Fibroblast of villous mesenchyme (primary cell): ENCODE data around the gene CEP350. TPM values are rescaled to one million over a fixed set of nuclear protein-coding genes. Genes with fewer than 3 reads are reported as not detected.
"Not testable (repeated sequence)": the region's sequence is repeated elsewhere in the genome, so short reads cannot be mapped to it uniquely, and the experiment has no call there.

Experiments used
- DNase-seq: peaks from one replicate; pipeline ENCODE4 v3.0.0-alpha.2; 2010; ENCODE audit warnings: low read depth
- H3K4me3 ChIP-seq: 2 replicates; pipeline ENCODE4 v1.5.1; 2011; ENCODE audit warnings: low read depth, mild to moderate bottlenecking, low read length
- total RNA-seq: library from RNA; depleted of rRNA; stranded (reverse); fragments of >200 nt; gene quantifications from 2 replicates; pipeline ENCODE4 v1.2.3, GENCODE V29; 2012
- TF ChIP-seq, protein P1 (sequence below): IDR thresholded peaks from 2 replicates; pipeline ENCODE4 v1.5.1; 2012; ENCODE audit warnings: low read depth, mild to moderate bottlenecking, low read length; ENCODE audit not compliant: insufficient read depth

CEP350 gene
- total RNA-seq, 1 donor: 72.1 TPM

DNA sequence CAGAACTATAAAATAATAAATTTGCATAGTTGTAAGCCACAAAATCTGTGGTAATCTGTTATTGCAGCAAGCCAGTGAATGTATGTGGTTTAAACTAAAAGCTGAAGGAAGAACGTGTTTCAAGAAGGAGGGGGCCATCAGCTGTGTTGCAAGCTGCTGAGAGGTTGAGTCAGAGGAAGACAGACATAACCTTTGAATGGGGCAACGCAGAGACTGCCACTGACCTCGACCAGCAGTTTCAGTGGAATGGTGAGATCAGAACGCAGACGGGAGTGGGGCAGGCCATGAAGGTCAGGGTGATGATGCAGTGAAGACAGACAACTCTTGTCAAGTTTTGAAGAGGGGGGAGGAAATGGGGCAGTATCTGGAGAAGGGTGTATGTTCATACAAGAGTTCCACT is 176.9 kb downstream of the CEP350 start:
- TF ChIP-seq, protein P1, sequence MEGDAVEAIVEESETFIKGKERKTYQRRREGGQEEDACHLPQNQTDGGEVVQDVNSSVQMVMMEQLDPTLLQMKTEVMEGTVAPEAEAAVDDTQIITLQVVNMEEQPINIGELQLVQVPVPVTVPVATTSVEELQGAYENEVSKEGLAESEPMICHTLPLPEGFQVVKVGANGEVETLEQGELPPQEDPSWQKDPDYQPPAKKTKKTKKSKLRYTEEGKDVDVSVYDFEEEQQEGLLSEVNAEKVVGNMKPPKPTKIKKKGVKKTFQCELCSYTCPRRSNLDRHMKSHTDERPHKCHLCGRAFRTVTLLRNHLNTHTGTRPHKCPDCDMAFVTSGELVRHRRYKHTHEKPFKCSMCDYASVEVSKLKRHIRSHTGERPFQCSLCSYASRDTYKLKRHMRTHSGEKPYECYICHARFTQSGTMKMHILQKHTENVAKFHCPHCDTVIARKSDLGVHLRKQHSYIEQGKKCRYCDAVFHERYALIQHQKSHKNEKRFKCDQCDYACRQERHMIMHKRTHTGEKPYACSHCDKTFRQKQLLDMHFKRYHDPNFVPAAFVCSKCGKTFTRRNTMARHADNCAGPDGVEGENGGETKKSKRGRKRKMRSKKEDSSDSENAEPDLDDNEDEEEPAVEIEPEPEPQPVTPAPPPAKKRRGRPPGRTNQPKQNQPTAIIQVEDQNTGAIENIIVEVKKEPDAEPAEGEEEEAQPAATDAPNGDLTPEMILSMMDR: no peak
- peak; percentile 97 for DNase-seq
- no peak overlapping the region for H3K4me3 ChIP-seq

DNA sequence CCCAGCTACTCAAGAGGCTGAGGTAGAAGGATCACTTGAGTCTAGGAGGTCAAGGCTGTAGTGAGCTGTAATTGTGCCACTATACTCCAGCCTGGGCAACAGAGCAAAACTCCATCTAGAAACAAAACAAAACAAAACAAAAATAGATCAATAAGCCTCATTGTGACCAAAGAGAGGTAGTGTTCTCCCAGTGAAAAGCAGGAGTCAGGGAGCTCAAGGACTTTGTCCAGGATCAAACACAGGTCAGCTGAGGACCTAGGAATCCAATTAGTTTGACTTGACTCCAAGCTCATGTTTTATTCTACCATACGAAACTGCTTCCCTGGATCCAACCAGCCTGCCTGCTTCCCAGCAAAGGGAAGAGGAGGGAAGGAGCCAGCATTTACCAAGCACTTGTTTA is 178.6 kb downstream of the CEP350 start:
- no peak for DNase-seq
- no peak overlapping the region for H3K4me3 ChIP-seq
- TF ChIP-seq, protein P1: no peak

- not testable (repeated sequence) for DNase-seq, H3K4me3 ChIP-seq
Observed at GRCh38 chr1:180133688-180134087, 179.1 kb downstream of the CEP350 start.

GRCh38 chr1:180135535-180135934 is 180.9 kb downstream of the CEP350 start:
- no peak for DNase-seq
- H3K4me3 ChIP-seq: no peak overlapping the region
- TF ChIP-seq, protein P1: no peak

DNA sequence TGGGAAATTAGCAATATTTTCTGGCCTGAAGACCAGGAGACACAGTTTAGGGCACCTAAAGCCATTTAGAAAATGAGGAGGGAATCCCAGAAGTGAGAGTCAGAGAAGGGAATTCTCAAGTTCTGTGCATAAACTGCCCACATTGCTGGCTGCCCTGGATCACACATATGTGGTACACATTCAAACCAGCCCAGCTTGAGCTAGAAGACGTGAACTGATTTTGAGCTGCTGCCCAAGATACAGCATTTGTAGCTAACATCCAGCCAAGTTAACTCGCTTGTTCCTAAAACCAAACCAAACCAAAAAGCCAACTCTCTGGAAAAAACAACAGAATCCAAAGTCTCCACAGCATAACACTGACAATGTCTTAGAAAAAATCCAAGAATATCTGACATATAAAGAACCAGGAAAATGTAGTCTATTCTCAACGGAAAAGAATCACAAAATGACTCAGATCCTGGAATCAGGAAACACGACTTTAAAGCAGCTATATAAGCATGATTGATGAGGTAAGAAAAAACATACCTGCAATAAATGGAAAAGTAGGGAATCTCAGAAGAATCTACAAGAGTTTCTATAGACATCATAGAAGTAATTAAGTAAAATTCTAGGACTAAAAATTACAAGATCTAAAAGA is 181.8 kb downstream of the CEP350 start:
- TF ChIP-seq, protein P1: no peak
- H3K4me3 ChIP-seq: no peak overlapping the region
- no peak for DNase-seq

DNA sequence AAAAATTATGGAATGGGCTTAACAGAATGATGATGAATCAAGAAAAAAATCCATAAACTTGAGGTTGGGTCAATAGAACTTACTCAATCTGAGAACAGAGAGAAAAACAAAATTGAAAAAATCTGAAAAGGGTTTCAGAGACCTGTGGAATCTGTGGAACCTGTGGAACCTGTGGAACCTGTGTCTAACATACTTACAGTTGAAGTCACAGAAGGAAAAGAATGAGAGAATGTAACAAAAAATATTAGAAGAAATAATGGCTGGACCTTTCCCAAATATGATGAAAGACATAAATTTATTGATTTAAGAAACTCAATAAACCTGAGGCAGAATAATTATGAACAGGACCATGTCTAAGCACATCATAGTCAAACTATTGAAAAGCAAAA is 182.4 kb downstream of the CEP350 start:
- no peak overlapping the region for H3K4me3 ChIP-seq

GRCh38 chr1:180137776-180138175 is 183.2 kb downstream of the CEP350 start:
- TF ChIP-seq, protein P1: no peak
- no peak overlapping the region for H3K4me3 ChIP-seq
- DNase-seq: no peak

More for the DNA sequence above, 182.4 kb downstream of the CEP350 start:
- DNase-seq: no peak
- TF ChIP-seq, protein P1: no peak
